GM15510 (cell line): ENCODE results near the gene ATP6V0D1.

Experiments
- POLR2A ChIP-seq: IDR thresholded peaks from 3 replicates; pipeline ENCODE4 v1.6.1; 2011; ENCODE audit warnings: borderline replicate concordance; ENCODE audit not compliant: insufficient read length; ENCODE audit errors: extremely low read depth

Gene ATP6V0D1

DNA sequence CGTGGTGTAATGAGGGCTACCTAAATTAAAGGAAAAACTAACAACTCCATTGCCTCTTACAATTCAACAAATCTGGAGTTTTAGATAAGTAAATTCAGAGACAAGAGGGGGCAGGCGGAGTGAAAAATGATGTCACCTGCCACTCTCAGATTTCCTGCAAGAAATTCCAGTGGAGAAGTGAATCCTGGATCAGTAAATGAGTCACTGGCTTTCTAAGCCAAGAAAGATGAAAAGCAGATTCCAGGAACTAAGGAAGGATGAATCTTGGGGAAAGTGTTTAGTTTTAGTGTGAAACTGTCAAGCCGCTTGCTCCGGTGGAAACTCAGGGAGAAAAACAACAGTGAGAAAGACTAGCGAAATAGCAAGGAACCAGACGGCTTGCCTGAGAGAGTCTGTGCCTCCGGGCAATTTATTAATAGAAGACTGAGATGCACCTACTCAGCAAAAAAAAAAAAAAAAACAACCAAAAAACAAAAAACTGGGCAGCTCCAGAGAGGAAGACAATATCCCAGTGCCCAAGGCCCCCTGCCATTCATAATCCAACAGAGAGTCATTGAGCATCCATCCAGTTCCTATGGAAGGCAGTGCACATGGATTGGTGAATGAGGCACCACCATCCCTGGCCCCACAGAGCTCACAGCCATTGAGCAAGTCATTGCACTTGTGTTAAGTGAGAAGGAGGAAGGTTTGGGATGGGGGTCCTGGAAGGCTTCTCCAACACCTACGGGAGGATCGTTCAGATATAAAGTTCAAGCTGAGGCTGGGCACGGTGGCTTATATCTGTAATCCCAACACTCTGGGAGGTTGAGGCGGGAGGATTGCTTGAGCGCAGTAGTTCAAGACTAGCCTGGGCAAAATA is 35.6 kb upstream of the ATP6V0D1 start:
- no peak for TF ChIP-seq POLR2A

DNA sequence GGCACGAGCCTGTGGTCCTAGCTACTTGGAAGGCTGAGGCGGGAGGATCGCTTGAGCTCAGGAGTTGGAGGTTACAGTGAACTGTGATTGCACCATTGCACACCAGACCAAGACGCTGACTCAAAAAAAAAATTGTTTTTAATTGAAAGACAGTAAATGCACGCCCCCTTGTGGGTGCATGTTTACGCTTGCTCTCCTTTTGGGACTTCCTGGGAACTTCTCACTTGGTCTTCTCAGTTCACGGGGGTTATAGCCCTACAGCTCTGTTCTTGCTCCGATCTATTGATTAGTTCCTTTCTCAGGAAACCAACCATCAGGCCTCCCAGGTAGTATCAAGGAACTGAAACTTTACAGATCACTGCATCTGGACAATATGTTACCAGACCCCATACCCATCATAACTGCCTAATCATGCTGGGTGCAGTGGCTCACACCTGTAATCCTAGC is 33.4 kb upstream of the ATP6V0D1 start:
- no peak for TF ChIP-seq POLR2A

DNA sequence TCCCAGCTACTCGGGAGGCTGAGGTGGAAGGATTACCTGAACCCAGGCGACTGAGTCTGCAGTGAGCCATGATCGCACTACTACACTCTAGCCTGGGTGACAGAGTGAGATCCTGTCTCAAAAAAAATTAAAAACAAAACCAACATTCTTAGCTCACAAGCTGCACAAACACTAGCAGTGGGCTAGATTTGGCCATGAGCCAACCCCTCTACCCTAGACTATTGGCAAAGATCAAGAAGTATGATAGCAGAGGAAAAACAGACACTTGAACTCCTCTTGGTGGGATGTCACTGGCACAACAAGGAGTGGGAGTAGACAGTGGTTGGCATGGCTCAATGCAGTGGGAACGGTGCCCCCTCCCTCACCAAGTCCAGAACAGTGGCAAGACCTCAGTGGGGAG is 28.1 kb upstream of the ATP6V0D1 start:
- no peak for TF ChIP-seq POLR2A

DNA sequence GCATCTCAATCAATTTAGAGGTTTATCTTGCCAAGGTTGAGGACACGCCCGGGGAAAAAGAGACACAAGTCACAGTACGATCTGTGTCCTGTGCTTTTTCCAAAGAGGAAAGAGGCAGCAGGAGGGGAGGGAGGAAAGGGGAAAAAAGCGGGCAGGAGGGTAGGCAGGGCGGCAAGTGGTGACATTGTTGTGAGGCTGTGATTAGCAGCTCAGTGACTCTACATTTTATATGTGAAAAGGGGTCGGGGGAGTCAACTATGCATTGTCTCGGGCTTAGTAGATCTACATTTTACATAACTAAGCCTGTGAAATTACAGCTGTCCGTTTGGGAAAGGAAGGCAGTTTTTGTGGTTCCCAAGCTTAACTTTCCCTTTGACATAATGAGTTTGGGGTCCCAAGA is 25.5 kb upstream of the ATP6V0D1 start:
- no peak for TF ChIP-seq POLR2A

DNA sequence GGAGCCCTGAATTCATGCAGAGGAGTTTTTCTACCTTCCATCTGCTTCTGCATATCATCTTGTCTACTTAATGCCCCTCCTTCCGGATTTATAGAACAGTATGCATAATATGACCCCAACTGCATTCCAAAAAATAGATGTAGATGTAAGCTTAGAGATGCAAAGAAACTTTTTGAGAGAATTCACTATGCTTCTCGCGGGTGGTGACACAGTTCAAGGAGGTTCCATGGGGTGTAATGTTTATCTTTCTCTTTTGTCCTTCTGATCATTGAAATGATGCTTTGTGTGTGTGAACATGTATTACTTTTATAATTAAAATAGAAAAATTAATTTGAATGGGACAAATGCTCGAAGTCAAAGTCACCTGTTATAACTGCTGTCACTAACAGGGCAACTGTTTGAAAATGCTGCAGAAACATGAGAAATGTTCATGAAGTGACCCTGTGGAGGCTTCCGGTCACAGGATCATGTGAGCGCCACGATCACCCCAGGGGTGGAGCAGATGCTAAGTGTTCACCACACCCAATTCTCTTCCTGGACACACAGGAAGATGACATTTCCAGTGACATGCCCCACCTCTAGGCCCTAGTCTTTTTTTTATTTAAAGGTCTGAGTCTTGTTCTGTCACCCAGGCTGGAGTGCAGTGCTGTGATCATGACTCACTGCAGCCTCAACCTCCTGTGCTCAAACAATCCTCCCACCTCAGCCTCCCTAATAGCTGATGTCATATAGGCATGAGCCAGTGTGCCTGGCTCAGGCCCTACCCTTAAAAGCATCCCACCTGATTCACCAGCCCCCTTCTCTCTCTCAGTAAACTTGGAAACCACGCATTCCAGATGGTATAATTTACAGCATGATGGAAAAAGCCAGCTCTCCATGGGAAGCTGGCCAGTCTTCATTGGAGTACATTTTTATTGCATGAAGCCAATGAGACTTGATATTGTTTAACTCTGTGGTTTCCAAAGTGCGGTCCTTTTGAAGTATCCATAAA is 23.4 kb upstream of the ATP6V0D1 start:
- TF ChIP-seq POLR2A, result no peak

DNA sequence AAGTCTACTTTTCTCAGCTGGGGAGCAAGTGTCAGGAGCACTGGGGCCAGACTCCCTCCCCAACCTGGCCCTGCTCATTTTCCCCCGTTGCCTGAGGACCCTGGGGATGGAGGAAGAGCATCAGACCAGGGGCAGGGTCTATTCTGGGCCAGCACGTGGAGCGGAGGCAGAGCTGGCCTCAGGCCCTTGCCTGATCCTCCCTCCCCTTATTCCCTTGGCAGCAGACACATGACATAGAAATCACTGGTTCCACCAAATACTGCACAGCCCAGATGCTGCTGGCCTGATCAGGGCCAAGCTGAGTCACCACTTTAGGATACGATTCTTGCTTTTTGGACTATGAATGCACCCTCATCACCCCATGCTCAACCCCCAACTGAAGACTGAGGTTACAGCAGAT is 18.1 kb upstream of the ATP6V0D1 start:
- TF ChIP-seq POLR2A, result no peak

DNA sequence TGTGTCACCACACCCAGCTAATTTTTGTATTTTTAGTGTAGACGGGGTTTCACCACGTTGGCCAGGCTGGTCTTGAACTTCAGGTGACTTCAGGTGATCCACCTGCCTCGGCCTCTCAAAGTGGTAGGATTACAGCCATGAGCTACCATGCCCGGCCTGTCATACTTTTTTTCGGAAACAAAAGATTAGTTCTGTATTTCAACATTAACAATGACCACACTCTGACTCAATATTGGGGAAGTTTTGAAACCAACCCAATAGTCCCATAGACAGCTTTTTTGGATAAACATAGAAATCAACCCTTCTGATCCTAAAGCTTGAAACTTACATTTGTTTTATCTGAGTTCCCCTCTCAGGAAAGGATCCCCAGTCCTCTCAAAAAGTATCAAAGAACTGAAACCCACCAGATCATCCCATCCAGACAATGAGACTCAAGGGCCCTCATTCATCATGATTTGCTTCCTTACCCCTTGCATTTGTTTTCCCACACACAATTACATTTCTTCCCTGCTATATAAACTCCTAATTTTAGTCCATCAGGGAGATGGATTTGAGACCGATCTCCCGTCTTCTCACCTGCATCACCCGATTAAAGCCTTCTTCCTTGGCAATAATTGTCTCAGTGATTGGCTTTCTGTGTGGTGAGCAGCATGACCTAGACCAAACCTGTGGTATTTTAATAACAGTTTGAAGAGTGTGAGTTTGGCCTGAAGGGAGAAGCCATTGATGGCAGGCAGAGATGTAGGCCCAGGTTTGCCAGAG is 9.6 kb upstream of the ATP6V0D1 start:
- TF ChIP-seq POLR2A, result no peak

DNA sequence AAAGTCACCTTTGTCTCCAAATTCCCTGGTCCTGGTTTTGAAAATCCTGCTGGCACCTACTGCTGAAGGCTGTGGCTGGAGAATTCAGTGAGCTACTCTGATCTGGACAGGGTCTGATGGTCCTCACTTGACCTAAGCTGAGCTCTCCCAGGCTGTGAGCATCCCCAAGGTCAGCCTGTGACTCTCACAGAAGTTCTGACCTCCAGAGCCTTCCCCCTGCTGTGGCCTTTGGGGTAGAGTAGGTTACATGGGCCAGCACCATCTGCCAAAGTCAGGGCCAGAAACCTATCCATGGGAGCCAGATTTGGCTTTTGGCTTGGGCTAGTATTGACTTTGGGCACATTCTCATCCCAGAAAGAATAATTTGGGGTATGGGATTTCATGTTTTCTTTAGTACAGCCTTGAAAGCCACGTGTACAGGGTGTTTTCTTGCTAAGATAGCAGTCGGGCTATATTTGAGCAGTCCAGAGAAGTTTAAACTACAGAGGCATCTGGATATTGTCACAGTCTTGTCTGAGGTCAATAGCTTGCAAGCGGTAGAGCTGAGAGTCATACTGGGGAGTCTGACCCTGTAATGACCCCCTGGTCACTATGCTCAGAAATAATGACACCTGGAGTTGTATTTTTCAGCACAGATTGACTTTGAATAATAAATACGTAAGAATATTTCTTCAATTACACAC is 8.6 kb upstream of the ATP6V0D1 start:
- no peak for TF ChIP-seq POLR2A

DNA sequence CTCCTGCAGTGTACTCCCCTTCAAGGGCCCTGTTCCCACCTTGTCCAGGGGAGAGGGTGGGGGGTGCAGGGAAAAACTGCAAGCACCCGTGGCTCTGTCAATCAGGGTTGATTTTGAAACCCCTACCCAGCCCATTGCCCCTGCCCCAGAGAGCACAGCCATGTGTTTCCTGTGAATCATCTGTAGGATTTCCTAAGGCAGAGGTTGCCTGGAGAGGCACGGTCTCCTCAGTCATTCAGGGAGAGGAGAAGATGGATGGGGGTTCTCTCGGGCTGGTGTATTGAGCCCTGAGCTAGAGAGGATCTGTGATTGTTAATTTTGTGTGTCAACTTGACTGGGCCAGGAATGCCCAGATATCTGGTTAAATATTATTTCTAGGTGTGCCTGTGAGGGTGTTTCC is 5.8 kb upstream of the ATP6V0D1 start:
- TF ChIP-seq POLR2A, result no peak

DNA sequence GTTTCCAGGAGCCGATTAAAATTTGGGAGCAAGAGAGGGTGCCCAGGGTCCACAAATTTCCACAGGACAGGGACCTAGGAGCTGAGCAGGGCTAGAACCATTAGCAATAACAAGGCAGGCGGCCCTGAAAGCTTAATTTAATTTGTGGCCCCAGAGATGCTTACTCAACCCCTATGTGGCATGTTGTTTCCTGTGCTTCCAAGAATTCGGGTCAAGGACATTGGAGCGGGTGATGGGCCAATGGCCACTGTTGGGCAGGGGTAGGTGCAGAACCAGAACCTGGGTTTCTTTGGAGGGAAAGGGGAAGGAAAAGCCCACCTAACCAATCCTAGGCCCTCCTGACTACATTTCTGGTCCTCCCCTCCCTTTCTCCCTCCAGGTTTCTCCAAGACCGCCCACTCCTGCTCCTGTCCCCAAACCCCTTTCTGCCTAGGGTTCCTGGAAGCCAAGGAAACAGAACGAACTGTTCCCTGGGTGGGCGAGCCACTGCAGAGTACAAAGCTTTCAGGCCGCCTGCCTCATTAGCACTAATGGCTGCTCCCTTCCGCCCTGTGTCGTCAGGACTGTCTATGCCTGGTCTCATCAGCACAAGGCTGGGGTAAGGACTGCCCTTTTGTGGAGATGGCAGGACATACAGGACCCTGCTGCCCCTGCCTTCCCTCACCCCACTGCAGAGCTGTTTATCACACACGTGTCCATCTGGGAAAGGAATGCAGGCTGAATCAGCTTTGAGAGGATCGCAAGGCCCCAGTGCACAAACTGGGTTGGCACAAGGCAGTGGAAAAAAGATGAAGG is 3.0 kb upstream of the ATP6V0D1 start:
- no peak for TF ChIP-seq POLR2A

DNA sequence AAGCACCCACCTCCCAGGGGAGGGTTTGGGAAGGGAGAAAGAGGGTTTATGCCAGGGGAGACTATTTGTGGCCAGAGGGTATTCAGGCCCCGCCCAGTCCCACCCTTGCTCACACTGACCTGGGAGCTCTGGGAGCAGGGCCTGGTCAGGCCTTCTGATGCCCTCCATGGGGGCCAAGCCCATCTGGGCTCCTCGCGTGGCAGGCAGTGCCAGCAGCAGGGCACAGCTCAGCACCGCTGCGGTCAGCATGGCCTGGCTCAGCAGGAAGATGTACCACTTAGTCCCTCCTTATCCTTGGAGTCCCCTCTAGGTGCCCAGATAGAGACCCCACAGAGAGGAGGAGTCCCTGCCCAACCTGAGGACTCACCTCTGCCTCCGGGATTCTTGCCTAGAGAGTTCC is 2.2 kb upstream of the ATP6V0D1 start, which contains the start of gene AGRP:
Gene AGRP (minus strand): TSS at position 398 of the 400 bp plus-strand sequence. CDS start 149 bp downstream, at position 249.
- no peak for TF ChIP-seq POLR2A

DNA sequence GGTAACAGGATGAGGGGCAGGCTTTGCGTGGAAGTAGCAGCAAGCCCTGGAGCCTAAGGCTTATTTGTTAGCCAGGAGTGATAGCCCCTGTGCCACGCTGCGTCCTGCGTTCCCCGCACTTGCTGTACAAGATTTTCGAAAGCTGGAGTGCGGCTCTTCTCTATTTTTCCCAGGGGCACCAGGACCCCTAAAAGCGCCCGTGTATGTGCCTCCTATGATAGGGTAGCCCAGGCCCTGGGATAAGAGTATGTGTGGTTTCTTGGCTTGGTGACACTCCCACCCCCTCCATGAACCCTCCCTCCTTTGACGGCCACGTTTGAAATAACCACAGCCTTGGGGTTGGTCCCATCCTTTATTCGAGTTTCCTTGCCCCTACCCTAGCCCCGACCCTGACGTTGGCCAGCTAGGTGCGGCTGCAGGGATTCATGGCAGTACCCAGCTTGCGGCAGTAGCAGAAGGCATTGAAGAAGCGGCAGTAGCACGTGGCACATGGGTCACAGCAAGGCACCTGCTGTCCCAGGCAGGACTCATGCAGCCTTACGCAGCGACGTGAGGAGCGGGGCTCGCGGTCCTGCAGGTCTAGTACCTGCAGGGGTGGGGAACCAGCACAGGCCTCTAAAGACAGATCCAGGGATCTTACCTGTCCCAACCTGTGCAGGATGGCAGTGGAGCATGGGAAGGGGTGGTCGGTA is 1.4 kb upstream of the ATP6V0D1 start:
- no peak for TF ChIP-seq POLR2A
